GM19239 (cell line): ENCODE results near the gene ABHD16B.

Experiments
- DNase-seq: peaks from one replicate; pipeline ENCODE4 v3.0.0; 2011; ENCODE audit warnings: low spot score; ENCODE audit not compliant: insufficient read length
- FAIRE-seq: peaks from 2 replicates; lab custom pipeline; 2011; peaks lifted over from hg19 to GRCh38; lab: Jason Lieb, UNC

ABHD16B gene

DNA sequence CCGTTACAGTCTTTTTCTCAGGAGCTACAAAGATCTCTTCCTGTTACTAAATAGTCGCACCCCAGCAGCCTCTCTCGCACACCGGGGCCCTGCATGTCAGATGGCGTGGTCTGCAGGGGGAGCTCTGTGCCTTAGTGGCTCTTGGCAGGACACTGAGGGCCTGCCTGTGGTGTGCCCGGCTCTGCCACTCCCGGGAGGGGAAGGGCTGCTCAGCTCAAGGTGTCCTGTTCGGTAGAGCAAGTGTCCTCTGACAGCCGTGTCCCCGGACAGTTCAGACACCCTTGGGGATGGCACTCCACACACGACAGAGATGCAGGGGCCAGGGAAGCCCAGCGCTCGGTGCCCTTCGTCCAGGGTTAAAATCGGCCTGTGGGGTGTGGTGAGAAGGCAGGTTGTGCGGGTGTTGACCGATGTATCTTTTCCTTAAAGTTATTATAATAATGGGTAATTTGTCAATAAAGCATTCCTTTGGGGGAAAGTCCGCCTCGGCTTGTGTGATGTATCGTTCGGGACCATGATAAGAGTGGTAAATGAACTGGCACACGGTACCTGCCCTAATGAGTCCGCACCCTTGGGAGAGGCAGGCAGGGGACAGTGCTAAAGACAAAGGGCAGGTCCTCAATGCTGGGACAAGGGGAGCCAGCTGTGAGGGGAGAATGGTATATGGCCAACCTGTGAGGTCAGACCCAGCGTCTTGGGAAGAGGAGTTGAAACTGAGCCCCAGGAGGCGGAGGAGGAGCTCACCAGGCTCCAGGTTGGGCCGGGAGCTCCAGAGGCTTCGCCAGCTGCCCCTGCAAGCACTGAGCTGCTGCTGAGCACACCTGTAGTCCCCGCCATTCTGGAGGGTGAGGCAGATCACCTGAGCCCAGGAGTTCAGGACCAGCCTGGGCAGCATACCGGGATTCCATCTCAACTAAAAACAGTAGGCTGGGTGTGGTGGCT is 30.0 kb downstream of the ABHD16B start:
- no peak for DNase-seq
- FAIRE-seq: no peak

DNA sequence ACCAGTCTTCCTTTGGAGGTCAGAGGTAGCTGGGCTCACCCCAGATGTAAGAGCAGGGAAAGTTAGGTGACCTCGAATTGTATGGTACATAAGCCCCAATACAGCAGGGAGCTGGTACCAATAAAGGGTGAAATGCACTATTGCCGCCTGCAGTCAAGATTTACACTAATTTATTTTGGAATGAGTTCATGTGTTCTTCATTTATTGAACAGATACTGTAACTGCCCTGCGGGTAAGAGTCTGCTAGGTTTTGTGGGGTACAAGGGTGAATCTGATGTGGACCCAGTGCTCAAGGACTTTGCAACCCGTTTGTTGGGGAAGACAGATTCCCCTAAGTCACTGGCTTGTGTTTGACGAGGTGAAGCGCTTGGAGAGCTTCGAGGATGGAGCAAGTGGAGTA is 31.1 kb downstream of the ABHD16B start:
- DNase-seq (no peak), FAIRE-seq (no peak)

DNA sequence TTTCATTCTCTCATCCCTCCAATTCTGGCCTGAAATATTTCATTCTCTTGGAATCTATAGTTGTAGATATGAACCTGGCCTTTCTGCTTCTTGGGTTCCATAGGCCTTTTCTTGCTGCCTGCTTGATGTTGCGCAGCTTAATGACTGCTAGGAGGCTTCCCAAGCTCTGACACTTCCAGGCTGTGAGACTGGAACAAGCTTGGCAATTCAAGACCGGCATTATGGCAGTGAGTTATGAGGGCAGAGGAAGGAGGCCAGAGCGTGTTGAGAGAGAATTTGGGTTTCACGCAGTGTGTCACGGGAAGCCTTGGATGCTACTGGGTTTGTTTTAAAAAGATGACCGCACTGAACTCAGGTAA is 32.7 kb downstream of the ABHD16B start:
- FAIRE-seq (no peak), DNase-seq (no peak)

DNA sequence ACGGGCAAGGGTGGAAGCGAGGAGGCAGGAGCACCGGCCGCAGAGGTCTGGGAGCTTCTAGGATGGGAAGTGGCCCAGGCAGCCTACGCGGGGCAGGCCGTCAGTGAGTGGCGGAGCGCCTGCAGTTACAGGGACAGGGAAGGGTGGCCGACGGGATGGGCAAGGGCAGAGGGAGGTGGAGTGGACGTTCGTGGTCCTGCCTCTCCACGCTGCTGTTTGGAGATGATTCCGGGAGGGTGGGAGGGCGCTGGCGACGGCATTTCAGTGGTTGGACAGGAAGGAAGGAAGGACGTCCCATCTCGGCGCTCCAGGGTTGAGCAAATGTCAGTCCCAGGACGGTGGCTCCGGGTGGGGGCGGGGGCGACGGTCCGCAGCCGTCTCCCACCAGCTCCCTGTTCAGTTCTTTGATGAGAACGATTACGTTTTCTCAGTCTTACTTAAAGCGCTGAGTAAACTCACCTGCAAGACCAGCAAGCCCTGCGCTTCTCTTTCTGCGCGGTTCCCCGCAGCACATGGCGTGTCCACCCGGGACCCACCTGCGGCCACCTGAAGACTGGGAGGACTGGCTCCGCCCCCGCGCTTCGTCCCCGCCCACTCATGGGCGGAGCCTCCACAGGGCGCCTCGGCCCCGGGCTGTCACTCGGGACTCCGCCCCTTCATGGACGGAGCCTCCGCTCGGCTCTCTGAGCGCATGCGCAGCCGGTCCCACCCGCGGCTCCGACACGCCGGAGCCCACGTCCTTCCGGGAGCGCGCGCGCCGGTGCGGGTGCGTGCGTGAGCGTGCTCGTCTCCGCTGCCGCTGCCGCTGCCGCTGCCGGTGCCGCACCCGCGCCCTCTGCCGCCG is 33.3 kb downstream of the ABHD16B start, which contains the start of gene DNAJC5:
TSS of gene DNAJC5 (plus strand) at position 769 of the 844 bp plus-strand sequence. CDS start 33,220 bp downstream, outside the sequence.
- DNase-seq (peak; percentile 100), FAIRE-seq (peak; percentile 80)

DNA sequence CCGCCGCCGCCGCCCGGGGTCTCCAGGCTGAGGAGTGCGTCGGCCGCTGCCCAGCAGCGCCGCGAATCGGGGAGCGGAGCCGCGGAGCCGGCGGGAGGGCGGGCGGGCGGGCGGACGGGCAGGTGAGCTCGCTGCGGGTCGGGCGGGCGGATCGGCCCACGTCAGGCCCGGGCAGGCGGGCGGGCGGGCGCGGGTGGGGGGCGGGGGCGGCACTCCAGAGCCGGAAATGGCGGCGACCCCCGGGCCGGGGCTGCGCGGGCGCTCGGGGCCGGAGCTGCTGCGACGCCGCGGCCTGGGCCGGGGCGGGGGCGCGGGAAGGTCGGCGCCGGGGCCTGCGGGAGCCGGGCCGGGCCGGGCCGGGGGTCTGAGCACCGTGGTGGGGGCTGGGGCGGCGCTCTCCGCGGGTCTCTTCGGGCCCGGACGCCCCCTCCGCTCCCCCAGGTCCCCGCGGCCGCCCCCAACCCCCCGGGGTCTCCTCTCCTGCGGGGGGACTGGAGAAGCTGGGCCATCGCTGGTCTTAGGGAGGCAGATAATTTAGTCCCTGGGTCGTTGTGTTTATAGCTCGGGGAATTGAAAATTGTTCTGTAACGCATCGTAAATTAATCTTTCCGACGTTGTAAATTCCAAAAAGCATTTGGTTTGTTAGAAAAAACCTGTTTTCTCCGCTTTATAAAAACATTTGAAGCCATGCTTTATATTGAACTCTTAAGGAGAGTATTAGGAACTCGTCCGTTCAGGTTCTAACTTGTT is 34.1 kb downstream of the ABHD16B start:
- peak; percentile 71 for FAIRE-seq

DNA sequence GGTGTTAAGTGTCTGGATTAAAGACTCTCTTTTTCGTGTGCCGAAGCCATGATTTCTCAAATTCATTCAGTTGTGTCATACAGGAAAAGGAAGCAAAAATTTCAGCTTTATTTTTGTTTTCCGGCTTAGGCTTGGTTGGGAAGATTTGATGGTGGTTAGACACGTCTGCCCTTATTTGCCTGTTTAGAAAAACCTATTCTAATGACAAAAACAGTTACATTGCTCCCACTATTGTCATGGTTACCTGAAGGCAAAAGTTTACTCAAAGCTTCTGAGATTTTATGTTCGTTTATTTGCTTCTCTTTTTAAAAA is 34.6 kb downstream of the ABHD16B start:
- no peak for FAIRE-seq
- DNase-seq: no peak

More for the DNA sequence above, 34.1 kb downstream of the ABHD16B start:
- DNase-seq: no peak

DNA sequence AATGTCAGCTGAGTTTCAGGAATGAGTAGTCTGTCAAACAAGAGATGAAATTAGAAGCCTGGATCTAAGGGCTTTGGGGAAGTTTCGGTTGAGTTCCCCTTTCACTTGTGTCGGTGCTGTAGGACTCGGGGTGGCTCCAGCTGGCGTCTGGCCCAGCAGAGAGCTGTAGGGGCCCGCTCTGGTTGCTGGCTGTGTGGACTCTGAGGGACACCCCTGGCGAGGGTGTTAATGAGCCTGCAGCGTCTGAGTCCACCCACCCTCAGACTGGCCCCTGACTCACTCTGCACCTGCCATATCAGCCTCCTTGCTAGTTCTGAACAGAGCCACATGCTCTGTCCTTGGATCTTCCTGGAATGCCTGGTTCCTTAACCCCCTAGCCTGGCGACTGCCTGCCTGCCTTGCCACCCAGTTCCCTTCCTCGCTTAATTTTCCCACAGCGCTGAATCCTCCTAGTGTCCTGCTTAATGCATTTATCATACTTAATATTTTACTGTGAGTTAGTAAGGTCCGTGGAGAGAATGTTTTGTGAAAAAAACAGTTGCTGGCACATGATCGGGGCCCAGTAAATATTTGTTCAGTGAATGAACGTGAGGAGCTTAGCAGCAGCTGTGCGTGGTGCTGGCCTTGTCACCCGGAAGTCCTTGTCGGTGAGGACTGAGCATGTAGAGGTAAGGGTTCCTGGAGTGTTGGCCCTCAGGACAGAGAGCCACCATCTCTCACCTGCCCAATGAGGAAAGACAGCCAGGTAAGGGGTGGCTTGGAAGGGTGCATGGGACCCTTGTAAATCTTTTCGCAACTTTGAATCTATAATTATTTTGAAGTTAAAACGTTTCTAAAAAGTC is 35.2 kb downstream of the ABHD16B start:
- peak; percentile 78 for DNase-seq
- FAIRE-seq: peak; percentile 72

DNA sequence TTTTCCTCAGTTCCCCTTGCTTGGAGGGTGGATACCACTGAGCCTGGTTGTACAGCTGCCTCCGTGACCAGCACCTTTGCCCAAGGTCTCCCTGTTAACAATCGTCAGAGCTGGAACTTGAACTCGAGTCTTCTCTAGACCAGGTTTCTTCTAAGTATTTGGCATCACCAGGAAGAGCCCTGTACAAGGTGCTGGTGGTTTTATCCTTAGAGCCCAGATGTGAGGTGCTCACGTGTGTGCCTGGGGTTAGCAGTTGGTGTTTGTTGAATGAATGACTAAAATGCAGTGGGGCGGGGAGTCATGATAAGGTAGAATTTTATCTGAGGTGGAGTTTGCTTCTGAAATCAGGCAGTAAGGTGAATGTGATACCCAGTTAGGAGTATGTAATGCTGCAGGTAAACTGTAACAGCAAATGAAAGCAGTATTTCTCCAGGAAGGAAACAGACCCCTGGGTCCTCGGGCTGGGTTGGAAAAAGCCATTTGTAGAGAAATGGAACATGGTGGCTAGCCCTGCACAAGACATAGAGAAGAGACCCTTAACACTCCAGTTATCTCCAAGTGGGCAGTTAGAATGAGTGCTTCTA is 36.8 kb downstream of the ABHD16B start:
- FAIRE-seq: no peak
- no peak for DNase-seq

DNA sequence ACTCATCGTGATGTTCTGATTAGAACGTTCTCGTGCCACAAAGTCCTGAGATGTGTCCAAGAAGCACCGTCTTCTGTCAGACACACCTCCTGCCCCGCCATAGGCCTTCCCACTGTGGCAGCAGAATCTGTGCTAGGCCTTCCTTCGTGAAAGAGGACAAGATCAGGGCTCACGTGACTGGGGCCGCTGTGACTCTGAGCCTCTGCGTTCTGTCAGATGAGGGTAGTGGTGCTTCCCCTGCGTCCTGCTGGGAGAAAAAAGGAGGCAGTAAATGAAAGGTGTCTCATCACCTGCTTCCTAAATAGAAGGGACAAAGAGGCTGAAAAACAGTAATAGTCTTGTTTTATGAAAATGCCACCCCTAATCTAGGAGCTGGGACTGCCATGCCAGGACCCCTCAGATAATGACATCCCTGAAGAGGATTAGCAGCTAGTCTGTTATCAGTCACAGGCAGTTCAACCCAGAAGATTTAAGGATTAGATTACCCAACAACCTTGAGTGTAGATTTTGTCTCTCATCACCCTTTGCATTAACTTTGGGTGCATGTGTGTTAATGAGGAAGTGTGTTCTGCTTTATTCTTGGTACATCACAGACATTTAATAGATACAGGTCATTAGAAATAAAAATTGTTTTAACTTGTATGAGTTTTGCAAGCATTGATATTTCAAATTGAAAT is 37.7 kb downstream of the ABHD16B start:
- FAIRE-seq (no peak), DNase-seq (no peak)

DNA sequence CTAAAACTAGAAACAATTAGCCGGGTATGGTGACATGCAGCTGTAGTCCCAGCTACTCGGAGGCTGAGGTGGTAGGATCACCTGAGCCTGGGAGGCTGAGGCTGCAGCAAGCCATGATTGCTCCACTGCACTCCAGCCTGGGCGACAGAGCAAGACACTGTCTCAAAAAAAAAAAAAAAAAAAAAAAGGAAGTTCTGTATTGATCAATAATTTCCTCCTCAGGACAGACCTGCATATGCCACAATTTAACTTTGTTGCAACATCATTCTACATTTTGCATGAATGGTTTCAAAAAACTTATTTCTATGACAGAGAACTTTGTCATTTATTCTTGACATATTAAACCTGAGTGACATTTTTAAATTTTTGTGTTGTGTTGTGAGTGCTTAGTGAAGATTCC is 39.1 kb downstream of the ABHD16B start:
- DNase-seq (no peak), FAIRE-seq (no peak)

DNA sequence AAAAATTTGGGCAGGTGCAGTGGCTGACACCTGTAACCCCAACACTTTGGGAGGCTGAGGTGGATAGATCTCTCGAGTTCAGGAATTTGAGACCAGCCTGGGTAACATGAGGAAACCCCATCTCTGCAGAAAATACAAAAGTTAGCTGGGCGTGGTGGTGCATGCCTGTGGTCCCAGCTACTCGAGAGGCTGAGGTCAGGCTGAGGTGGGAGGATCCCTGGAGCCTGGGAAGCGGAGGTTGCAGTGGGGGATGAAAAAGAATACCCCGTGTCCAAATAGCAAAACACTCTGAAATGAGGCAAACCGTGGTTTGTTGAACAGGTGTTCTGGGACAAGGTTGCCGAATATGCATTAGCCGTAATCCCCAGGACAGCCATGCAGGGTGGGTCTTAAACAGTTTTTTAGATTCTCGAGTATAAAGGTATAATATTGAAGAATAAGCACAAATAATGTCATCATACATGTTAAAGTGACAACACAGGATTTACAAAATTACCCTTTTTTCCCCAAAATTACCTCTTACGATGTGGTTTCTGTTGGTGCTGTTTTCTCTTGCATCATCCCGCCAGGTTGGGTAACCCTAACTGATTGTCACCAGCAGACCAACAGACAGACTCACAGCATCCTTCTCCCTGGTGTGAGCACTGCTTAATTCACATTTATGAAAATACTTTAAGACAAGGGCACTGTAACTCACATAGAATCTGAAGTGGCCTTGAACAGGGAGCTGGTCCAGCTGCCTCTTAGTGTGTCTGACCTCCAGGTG is 42.7 kb downstream of the ABHD16B start:
- FAIRE-seq (no peak), DNase-seq (no peak)

DNA sequence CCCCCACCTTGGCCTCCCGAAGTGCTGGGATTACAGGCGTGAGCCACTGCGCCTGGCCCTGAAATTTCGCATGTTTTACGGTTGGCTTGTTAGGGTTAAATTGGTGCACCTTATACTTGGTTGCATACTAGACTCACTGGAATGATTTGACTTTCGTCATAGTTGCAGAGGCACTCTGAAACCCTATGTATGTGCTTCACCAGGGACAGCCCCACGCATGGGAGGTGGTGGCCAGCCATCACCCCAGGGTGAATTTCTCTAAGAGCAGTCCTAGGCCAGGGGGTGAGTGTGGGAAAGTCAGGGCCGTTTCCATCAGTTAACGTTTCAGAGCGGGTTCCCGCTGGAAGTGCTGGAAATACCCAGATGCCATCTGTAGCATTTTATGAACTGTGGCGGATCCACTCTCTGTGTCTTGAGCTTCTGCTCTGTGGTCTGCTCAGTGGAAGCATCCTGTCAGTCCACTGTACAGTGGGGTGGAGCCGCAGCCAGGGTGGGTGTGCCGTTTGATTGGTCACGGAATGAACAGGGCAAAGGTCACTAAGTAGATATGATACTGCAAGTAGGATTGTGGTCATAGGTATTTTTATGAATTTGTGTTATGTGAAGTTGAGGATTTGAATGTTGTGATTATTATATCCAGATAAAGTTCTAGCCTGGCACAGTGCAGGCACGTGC is 46.8 kb downstream of the ABHD16B start:
- DNase-seq: no peak
- FAIRE-seq: no peak

DNA sequence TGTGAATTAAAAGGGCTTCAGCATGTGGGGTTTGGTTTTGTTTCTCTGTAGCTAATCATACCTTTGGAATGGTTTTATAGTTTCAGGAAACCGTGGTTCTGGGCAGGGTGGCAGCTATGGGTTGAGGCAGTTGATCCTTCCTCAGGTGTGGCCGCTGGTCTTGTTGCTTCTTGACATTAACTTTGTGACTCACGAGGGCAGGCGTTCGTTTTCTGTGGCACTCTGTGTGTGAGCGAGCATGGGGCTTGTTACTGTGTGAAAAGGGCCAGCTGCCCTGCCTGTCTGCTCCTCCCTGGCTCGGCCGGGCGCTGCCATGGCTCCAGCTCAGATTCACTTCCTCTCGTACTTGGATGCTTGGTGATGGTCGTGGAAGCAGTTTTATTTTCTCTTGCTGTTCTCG is 49.9 kb downstream of the ABHD16B start:
- no peak for DNase-seq

More for the DNA sequence above, 49.9 kb downstream of the ABHD16B start:
- FAIRE-seq: no peak
